ENCODE results near the gene WFDC5. TPM values are rescaled to one million over a fixed set of nuclear protein-coding genes. Genes with fewer than 3 reads are reported as not detected.

WFDC5 gene
- total and polyA plus RNA-seq, 5 donors from 2014 or later, result not detected

- Mint-ChIP-seq H3K27ac (no peak overlapping the region), H3K27me3 (peaks cover 61% of the 10 kb centered on the region), H3K36me3 (no peaks in the 10 kb centered on the region), H3K9me3 (peaks cover 0 to 2% (median 0%) of the 10 kb centered on the region in 7 donors), H3K4me3 (no peak overlapping the region), H3K4me1 (no peaks in the 10 kb centered on the region)
- DNase-seq, result no peak
- Histone ChIP-seq H3K27ac (ENCODE audit: insufficient read depth, low read length, poor library complexity, severe bottlenecking) (no peak overlapping the region), H3K4me1 (ENCODE audit: control insufficient read depth, insufficient read depth, low read length, poor library complexity, severe bottlenecking) (no peaks in the 10 kb centered on the region), H3K36me3 (ENCODE audit: control insufficient read depth, insufficient read depth, low read length) (no peaks in the 10 kb centered on the region), H3K4me3 (ENCODE audit: low read depth, low read length) (no peak overlapping the region), H3K9me3 (ENCODE audit: control insufficient read depth in 2 of 2, low read length in 2 of 2) (no peaks in the 10 kb centered on the region), H3K27me3 (ENCODE audit: control insufficient read depth, insufficient read depth, low read length) (peaks cover 19% of the 10 kb centered on the region)
- no peak for ATAC-seq (ENCODE audit: low read depth in 2 of 2)
These were observed 13.1 kb upstream of the WFDC5 start for GRCh38 chr20:45128099-45128498.

GRCh38 chr20:45124365-45124764, 9.4 kb upstream of the WFDC5 start, which contains the start of gene WFDC12:
TSS of gene WFDC12 (minus strand) at chr20:45124465. CDS start at chr20:45124447, 18 bp downstream.
- H3K4me1 Mint-ChIP-seq, result no peaks in the 10 kb centered on the region
- H3K9me3 ChIP-seq (ENCODE audit: control insufficient read depth in 2 of 2, low read length in 2 of 2), result no peaks in the 10 kb centered on the region
- H3K4me3 ChIP-seq (ENCODE audit: low read depth, low read length), result no peak within 1 kb of the TSS
- H3K27me3 ChIP-seq (ENCODE audit: control insufficient read depth, insufficient read depth, low read length), result peaks cover 19% of the 10 kb centered on the region
- H3K9me3 Mint-ChIP-seq, result peaks cover 0 to 2% (median 0%) of the 10 kb centered on the region in 7 donors
- peaks cover 49% of the 10 kb centered on the region for H3K27me3 Mint-ChIP-seq
- no peaks in the 10 kb centered on the region for H3K36me3 ChIP-seq (ENCODE audit: control insufficient read depth, insufficient read depth, low read length)
- no peaks in the 10 kb centered on the region for H3K4me1 ChIP-seq (ENCODE audit: control insufficient read depth, insufficient read depth, low read length, poor library complexity, severe bottlenecking)
- no peak for DNase-seq
- no peaks in the 10 kb centered on the region for H3K36me3 Mint-ChIP-seq
- H3K27ac Mint-ChIP-seq, result no peak within 1 kb of the TSS
- no peak within 1 kb of the TSS for H3K4me3 Mint-ChIP-seq
- no peak within 1 kb of the TSS for H3K27ac ChIP-seq (ENCODE audit: insufficient read depth, low read length, poor library complexity, severe bottlenecking)
- no peak for ATAC-seq (ENCODE audit: low read depth in 2 of 2)

GRCh38 chr20:45121388-45121787, 6.4 kb upstream of the WFDC5 start:
- Histone ChIP-seq H3K4me3 (ENCODE audit: low read depth, low read length) (no peak overlapping the region), H3K27ac (ENCODE audit: insufficient read depth, low read length, poor library complexity, severe bottlenecking) (no peak overlapping the region), H3K9me3 (ENCODE audit: control insufficient read depth in 2 of 2, low read length in 2 of 2) (no peaks in the 10 kb centered on the region), H3K4me1 (ENCODE audit: control insufficient read depth, insufficient read depth, low read length, poor library complexity, severe bottlenecking) (no peaks in the 10 kb centered on the region), H3K36me3 (ENCODE audit: control insufficient read depth, insufficient read depth, low read length) (no peaks in the 10 kb centered on the region), H3K27me3 (ENCODE audit: control insufficient read depth, insufficient read depth, low read length) (peaks cover 16% of the 10 kb centered on the region)
- peaks cover 0 to 2% (median 0%) of the 10 kb centered on the region in 7 donors for H3K9me3 Mint-ChIP-seq
- peaks cover 0 to 2% (median 0%) of the 10 kb centered on the region in 4 donors for H3K4me1 Mint-ChIP-seq
- no peak overlapping the region for H3K27ac Mint-ChIP-seq
- no peak overlapping the region for H3K4me3 Mint-ChIP-seq
- DNase-seq, result no peak
- ATAC-seq (ENCODE audit: low read depth in 2 of 2), result no peak
- peaks cover 39% of the 10 kb centered on the region for H3K27me3 Mint-ChIP-seq
- no peaks in the 10 kb centered on the region for H3K36me3 Mint-ChIP-seq

- Histone ChIP-seq H3K9me3 (ENCODE audit: control insufficient read depth in 2 of 2, low read length in 2 of 2) (no peaks in the 10 kb centered on the region), H3K4me3 (ENCODE audit: low read depth, low read length) (no peak overlapping the region), H3K4me1 (ENCODE audit: control insufficient read depth, insufficient read depth, low read length, poor library complexity, severe bottlenecking) (no peaks in the 10 kb centered on the region), H3K36me3 (ENCODE audit: control insufficient read depth, insufficient read depth, low read length) (no peaks in the 10 kb centered on the region), H3K27me3 (ENCODE audit: control insufficient read depth, insufficient read depth, low read length) (peaks cover 16% of the 10 kb centered on the region), H3K27ac (ENCODE audit: insufficient read depth, low read length, poor library complexity, severe bottlenecking) (no peak overlapping the region)
- ATAC-seq (ENCODE audit: low read depth in 2 of 2) (no peak), DNase-seq (no peak)
- H3K36me3 Mint-ChIP-seq, result no peaks in the 10 kb centered on the region
- H3K4me1 Mint-ChIP-seq, result peaks cover 0 to 6% (median 2%) of the 10 kb centered on the region in 4 donors
- H3K4me3 Mint-ChIP-seq, result no peak overlapping the region
- no peak overlapping the region for H3K27ac Mint-ChIP-seq
- H3K9me3 Mint-ChIP-seq, result peaks cover 0 to 2% (median 0%) of the 10 kb centered on the region in 7 donors
- peaks cover 33% of the 10 kb centered on the region for H3K27me3 Mint-ChIP-seq
These were observed 4.7 kb upstream of the WFDC5 start for GRCh38 chr20:45119556-45120266.

- H3K4me1 ChIP-seq (ENCODE audit: control insufficient read depth, insufficient read depth, low read length, poor library complexity, severe bottlenecking), result no peaks in the 10 kb centered on the region
- H3K36me3 ChIP-seq (ENCODE audit: control insufficient read depth, insufficient read depth, low read length), result no peaks in the 10 kb centered on the region
- H3K9me3 ChIP-seq (ENCODE audit: control insufficient read depth in 2 of 2, low read length in 2 of 2), result no peaks in the 10 kb centered on the region
- DNase-seq, result no peak
- Mint-ChIP-seq H3K27me3 (peaks cover 28% of the 10 kb centered on the region), H3K27ac (no peak overlapping the region), H3K9me3 (peaks cover 0 to 2% (median 0%) of the 10 kb centered on the region in 7 donors), H3K4me3 (no peak overlapping the region), H3K4me1 (peaks cover 0 to 9% (median 2%) of the 10 kb centered on the region in 4 donors), H3K36me3 (no peaks in the 10 kb centered on the region)
- no peak for ATAC-seq (ENCODE audit: low read depth in 2 of 2)
- peaks cover 14% of the 10 kb centered on the region for H3K27me3 ChIP-seq (ENCODE audit: control insufficient read depth, insufficient read depth, low read length)
- H3K27ac ChIP-seq (ENCODE audit: insufficient read depth, low read length, poor library complexity, severe bottlenecking), result no peak overlapping the region
- no peak overlapping the region for H3K4me3 ChIP-seq (ENCODE audit: low read depth, low read length)
These were observed 3.1 kb upstream of the WFDC5 start for GRCh38 chr20:45118028-45118427.

- ATAC-seq (ENCODE audit: low read depth in 2 of 2) (no peak), DNase-seq (no peak)
- Mint-ChIP-seq H3K4me3 (no peak overlapping the region), H3K4me1 (peaks cover 0 to 9% (median 2%) of the 10 kb centered on the region in 4 donors), H3K9me3 (peaks cover 0 to 2% (median 0%) of the 10 kb centered on the region in 7 donors), H3K27me3 (peaks cover 28% of the 10 kb centered on the region), H3K27ac (no peak overlapping the region), H3K36me3 (no peaks in the 10 kb centered on the region)
- no peaks in the 10 kb centered on the region for H3K36me3 ChIP-seq (ENCODE audit: control insufficient read depth, insufficient read depth, low read length)
- no peak overlapping the region for H3K27ac ChIP-seq (ENCODE audit: insufficient read depth, low read length, poor library complexity, severe bottlenecking)
- H3K27me3 ChIP-seq (ENCODE audit: control insufficient read depth, insufficient read depth, low read length), result peaks cover 11% of the 10 kb centered on the region
- H3K9me3 ChIP-seq (ENCODE audit: control insufficient read depth in 2 of 2, low read length in 2 of 2), result no peaks in the 10 kb centered on the region
- no peak overlapping the region for H3K4me3 ChIP-seq (ENCODE audit: low read depth, low read length)
- H3K4me1 ChIP-seq (ENCODE audit: control insufficient read depth, insufficient read depth, low read length, poor library complexity, severe bottlenecking), result no peaks in the 10 kb centered on the region
These were observed 2.6 kb upstream of the WFDC5 start for GRCh38 chr20:45117581-45117980.

GRCh38 chr20:45115829-45116228, 855 bp upstream of the WFDC5 start:
- H3K9me3 Mint-ChIP-seq, result peaks cover 0 to 2% (median 0%) of the 10 kb centered on the region in 7 donors
- no peak overlapping the region for H3K27ac Mint-ChIP-seq
- DNase-seq (no peak), ATAC-seq (ENCODE audit: low read depth in 2 of 2) (no peak)
- no peaks in the 10 kb centered on the region for H3K36me3 Mint-ChIP-seq
- no peaks in the 10 kb centered on the region for H3K4me1 ChIP-seq (ENCODE audit: control insufficient read depth, insufficient read depth, low read length, poor library complexity, severe bottlenecking)
- no peaks in the 10 kb centered on the region for H3K9me3 ChIP-seq (ENCODE audit: control insufficient read depth in 2 of 2, low read length in 2 of 2)
- H3K36me3 ChIP-seq (ENCODE audit: control insufficient read depth, insufficient read depth, low read length), result no peaks in the 10 kb centered on the region
- no peak overlapping the region for H3K27ac ChIP-seq (ENCODE audit: insufficient read depth, low read length, poor library complexity, severe bottlenecking)
- peaks cover 0 to 9% (median 2%) of the 10 kb centered on the region in 4 donors for H3K4me1 Mint-ChIP-seq
- no peak overlapping the region for H3K4me3 Mint-ChIP-seq
- no peak overlapping the region for H3K4me3 ChIP-seq (ENCODE audit: low read depth, low read length)
- H3K27me3 ChIP-seq (ENCODE audit: control insufficient read depth, insufficient read depth, low read length), result peaks cover 6% of the 10 kb centered on the region
- peaks cover 24% of the 10 kb centered on the region for H3K27me3 Mint-ChIP-seq

GRCh38 chr20:45115386-45115774, 406 bp upstream of the WFDC5 start:
- peaks cover 0 to 9% (median 2%) of the 10 kb centered on the region in 4 donors for H3K4me1 Mint-ChIP-seq
- H3K4me3 ChIP-seq (ENCODE audit: low read depth, low read length), result no peak overlapping the region
- H3K4me3 Mint-ChIP-seq, result no peak overlapping the region
- peaks cover 5% of the 10 kb centered on the region for H3K27me3 ChIP-seq (ENCODE audit: control insufficient read depth, insufficient read depth, low read length)
- no peak overlapping the region for H3K27ac ChIP-seq (ENCODE audit: insufficient read depth, low read length, poor library complexity, severe bottlenecking)
- no peaks in the 10 kb centered on the region for H3K36me3 ChIP-seq (ENCODE audit: control insufficient read depth, insufficient read depth, low read length)
- peaks cover 21% of the 10 kb centered on the region for H3K27me3 Mint-ChIP-seq
- peak overlapping the region in 1 of 3 donors; percentile 38 for H3K27ac Mint-ChIP-seq
- H3K9me3 ChIP-seq (ENCODE audit: control insufficient read depth in 2 of 2, low read length in 2 of 2), result no peaks in the 10 kb centered on the region
- ATAC-seq (ENCODE audit: low read depth in 2 of 2) (no peak), DNase-seq (no peak)
- H3K9me3 Mint-ChIP-seq, result peaks cover 0 to 2% (median 0%) of the 10 kb centered on the region in 7 donors
- H3K4me1 ChIP-seq (ENCODE audit: control insufficient read depth, insufficient read depth, low read length, poor library complexity, severe bottlenecking), result no peaks in the 10 kb centered on the region
- no peaks in the 10 kb centered on the region for H3K36me3 Mint-ChIP-seq

Measured in CD4-positive, CD25-positive, alpha-beta regulatory T cell (primary cell).